Osteocyte (in vitro differentiated cells): ENCODE measurements around the gene FDPS. TPM values are rescaled to one million over a fixed set of nuclear protein-coding genes. Genes with fewer than 3 reads are reported as not detected.

Experiments
- DNase-seq: peaks from one replicate; pipeline ENCODE4 v3.0.0; 2021; ENCODE audit warnings: mixed read lengths; ENCODE audit not compliant: unreplicated experiment; ENCODE audit errors: extremely low spot score
- H3K27ac Mint-ChIP-seq: one replicate; pipeline ENCODE4 v1.8.0; 2021; ENCODE audit warnings: mild to moderate bottlenecking, mixed read lengths; ENCODE audit not compliant: unreplicated experiment
- H3K27me3 Mint-ChIP-seq: one replicate; pipeline ENCODE4 v1.8.0; 2021; ENCODE audit warnings: mixed read lengths; ENCODE audit not compliant: unreplicated experiment
- H3K36me3 Mint-ChIP-seq: one replicate; pipeline ENCODE4 v1.8.0; 2021; ENCODE audit warnings: mixed read lengths; ENCODE audit not compliant: unreplicated experiment
- H3K4me1 Mint-ChIP-seq: one replicate; pipeline ENCODE4 v1.8.0; 2021; ENCODE audit warnings: mixed read lengths; ENCODE audit not compliant: unreplicated experiment
- H3K4me3 Mint-ChIP-seq: one replicate; pipeline ENCODE4 v1.8.0; 2021; ENCODE audit warnings: mild to moderate bottlenecking, moderate library complexity, mixed read lengths; ENCODE audit not compliant: unreplicated experiment
- H3K9me3 Mint-ChIP-seq: one replicate; pipeline ENCODE4 v1.8.0; 2021; ENCODE audit warnings: mixed read lengths; ENCODE audit not compliant: unreplicated experiment
- long read RNA-seq: library from polyadenylated mRNA; unstranded; transcript quantifications from one replicate; pipeline ENCODE4 v2.0.0, GENCODE V29; 2021
- total RNA-seq: library from RNA; stranded (reverse); gene quantifications from 2 replicates; pipeline ENCODE4 v1.2.1, GENCODE V29; 2021
- TF ChIP-seq, protein P1 (sequence below): fragments of 200-600 bp; sonication (generic); IDR thresholded peaks from 2 replicates; pipeline ENCODE4 v1.5.0; 2021; ENCODE audit warnings: antibody characterized with exemption, mild to moderate bottlenecking, moderate library complexity

The FDPS gene
- 119 and 127 TPM in 2 replicates for total RNA-seq
- long read RNA-seq, transcript FDPS-203 (10 exons, 1,256 nt): minor isoform, 64 of 248 reads
- long read RNA-seq, transcript FDPS-202 (11 exons, 1,431 nt): minor isoform, 8 of 248 reads
- long read RNA-seq, transcript FDPS-206 (10 exons, 1,178 nt): major isoform, 132 of 248 reads
- long read RNA-seq, transcript FDPS-221 (10 exons, 1,198 nt): minor isoform, 14 of 248 reads
- long read RNA-seq, partial matches to known transcripts: 8 of 248 reads
- long read RNA-seq, other reads (novel, unspliced or antisense): 20 of 248 reads

DNA sequence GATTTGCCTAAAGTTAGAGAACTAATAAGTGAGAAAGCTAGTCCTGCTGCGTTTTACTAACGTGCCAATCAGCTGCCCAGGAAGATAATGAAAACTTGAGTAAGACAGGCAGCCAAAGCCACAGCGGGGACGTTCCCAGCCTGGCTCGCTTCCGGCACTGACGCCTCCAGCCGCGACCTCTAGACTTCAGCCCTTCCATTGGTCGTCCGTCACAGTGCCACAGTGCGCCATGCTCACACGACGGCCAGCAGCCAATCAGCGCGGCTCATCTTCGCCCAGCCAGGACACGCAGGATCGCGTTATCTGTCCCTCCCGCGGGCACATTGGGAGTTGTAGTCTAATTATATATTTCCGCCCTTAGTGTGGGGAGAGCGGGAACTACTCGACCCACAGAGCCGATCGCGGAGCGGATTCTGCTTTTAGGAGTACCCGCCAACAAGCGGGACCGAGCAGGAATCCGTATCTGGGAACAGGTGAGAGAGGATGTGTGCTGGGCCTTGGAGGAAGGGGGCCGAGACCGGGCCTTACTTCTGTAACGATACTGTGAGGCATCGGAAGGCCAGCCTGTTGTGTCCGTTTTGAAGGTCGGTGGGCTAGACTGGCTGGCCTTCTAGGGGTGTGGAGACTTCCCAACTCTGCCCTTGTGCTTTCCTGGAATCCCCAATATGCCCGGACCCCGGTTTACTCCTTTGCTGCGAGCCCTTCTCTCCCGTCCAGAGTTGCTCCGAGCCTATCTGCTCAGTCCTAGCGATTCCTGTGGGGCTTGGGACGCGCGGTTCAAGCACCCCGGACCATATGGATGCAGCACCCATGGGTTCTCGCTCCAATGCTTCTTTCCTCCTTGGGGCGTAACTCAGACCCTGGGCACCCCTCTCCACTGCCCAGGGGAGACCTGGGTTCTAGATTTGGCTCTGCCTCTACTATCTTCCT is at the start of gene FDPS:
Gene FDPS, plus strand, starts transcription at position 374 of the 930 bp plus-strand sequence. CDS start 924 bp downstream, outside the sequence.
- Mint-ChIP-seq H3K27ac (peak within 1 kb of the TSS; percentile 94), H3K4me3 (peak within 1 kb of the TSS; percentile 97), H3K36me3 (peaks cover 7% of the 10 kb centered on the region), H3K9me3 (no peaks in the 10 kb centered on the region), H3K27me3 (no peaks in the 10 kb centered on the region), H3K4me1 (peaks cover 26% of the 10 kb centered on the region)
- peak; percentile 98 for DNase-seq
- TF ChIP-seq, protein P1, sequence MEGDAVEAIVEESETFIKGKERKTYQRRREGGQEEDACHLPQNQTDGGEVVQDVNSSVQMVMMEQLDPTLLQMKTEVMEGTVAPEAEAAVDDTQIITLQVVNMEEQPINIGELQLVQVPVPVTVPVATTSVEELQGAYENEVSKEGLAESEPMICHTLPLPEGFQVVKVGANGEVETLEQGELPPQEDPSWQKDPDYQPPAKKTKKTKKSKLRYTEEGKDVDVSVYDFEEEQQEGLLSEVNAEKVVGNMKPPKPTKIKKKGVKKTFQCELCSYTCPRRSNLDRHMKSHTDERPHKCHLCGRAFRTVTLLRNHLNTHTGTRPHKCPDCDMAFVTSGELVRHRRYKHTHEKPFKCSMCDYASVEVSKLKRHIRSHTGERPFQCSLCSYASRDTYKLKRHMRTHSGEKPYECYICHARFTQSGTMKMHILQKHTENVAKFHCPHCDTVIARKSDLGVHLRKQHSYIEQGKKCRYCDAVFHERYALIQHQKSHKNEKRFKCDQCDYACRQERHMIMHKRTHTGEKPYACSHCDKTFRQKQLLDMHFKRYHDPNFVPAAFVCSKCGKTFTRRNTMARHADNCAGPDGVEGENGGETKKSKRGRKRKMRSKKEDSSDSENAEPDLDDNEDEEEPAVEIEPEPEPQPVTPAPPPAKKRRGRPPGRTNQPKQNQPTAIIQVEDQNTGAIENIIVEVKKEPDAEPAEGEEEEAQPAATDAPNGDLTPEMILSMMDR: no peak

DNA sequence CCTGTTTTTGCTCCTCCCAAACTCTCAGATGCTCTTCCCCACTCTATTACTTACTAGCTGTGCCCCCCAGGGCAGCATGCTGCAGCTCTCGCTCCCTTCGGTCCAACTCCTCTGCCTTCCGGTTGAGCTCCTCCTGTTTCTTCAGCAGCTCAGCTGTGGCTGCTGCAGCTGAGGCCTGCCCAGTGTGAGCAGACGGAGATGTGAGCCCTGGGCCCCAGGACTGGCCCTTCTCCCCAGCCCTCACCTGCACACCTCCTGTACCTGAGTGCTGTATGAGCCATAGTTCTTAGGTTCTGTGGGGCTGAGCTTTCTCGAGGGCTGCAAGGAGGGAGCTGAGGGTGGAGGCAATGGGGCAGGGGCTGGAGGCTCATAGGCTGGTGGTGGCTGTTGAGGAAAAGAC is 48.4 kb upstream of the FDPS start:
- Mint-ChIP-seq H3K9me3 (no peaks in the 10 kb centered on the region), H3K27ac (peak overlapping the region; percentile 27), H3K36me3 (peaks cover 29% of the 10 kb centered on the region), H3K4me1 (peaks cover 32% of the 10 kb centered on the region), H3K4me3 (no peak overlapping the region), H3K27me3 (no peaks in the 10 kb centered on the region)
- TF ChIP-seq, protein P1: no peak
- no peak for DNase-seq

GRCh38 chr1:155261493-155261851 is 47.2 kb upstream of the FDPS start:
- Mint-ChIP-seq H3K27ac (peak overlapping the region; percentile 93), H3K4me3 (peak overlapping the region; percentile 97)
- TF ChIP-seq, protein P1: no peak

DNA sequence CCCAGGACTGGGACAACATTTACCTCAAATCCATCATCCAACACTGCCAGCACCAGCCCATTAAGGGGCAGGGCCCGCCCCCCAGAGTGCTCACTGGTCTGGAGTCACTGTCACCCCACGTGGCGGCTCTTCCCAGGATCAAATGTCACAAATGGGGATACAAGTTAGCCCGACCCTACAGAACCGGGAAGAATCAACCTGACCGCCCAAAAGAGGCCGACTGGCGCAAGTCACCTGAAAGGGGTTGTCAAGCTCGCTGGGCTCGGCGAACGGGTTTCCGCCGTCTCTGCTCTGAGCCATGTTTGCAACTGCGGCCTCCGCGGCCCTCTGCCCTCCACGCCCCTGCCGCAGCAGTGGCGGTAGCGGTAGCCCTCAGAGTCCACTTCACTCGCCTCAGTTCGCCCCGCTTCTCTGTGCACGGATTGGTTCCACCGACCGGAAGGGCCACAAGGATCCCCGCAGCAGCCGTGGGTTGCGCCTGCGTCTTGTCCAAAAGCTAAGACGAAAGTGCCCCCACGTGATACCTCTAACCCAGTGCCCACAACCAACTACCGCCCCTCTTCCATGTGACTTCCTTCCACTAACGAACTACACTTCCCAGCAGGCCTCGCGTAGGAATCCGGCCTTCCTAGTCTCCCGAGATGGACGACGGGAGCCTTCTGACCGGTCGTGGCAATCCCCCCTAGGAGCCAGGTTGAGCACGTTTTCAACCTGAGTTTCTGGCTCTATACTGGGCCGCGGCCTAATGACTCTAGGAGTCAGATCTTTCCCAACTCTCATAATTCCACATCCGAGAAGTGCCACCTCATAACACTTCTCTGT is 46.6 kb upstream of the FDPS start, which contains the start of gene SCAMP3:
Gene SCAMP3, minus strand, starts transcription at position 509 of the 822 bp plus-strand sequence. Its CDS starts 209 bp downstream, at position 300.
- peaks cover 22% of the 10 kb centered on the region for H3K4me1 Mint-ChIP-seq
- H3K27ac Mint-ChIP-seq: peak within 1 kb of the TSS; percentile 93
- no peaks in the 10 kb centered on the region for H3K9me3 Mint-ChIP-seq
- TF ChIP-seq, protein P1: no peak
- H3K4me3 Mint-ChIP-seq: peak within 1 kb of the TSS; percentile 97
- no peaks in the 10 kb centered on the region for H3K27me3 Mint-ChIP-seq
- peaks cover 38% of the 10 kb centered on the region for H3K36me3 Mint-ChIP-seq
- peak; percentile 97 for DNase-seq

More at GRCh38 chr1:155261493-155261851, 47.2 kb upstream of the FDPS start:
- no peak for DNase-seq
- H3K4me1 Mint-ChIP-seq: peaks cover 26% of the 10 kb centered on the region
- H3K27me3 Mint-ChIP-seq: no peaks in the 10 kb centered on the region
- H3K9me3 Mint-ChIP-seq: no peaks in the 10 kb centered on the region
- peaks cover 35% of the 10 kb centered on the region for H3K36me3 Mint-ChIP-seq
